GM23248 (cell line): Measurements from ENCODE around the gene NEU4.

Source experiments
- EZH2 ChIP-seq: fragments of 200-600 bp; sonication (generic); IDR thresholded peaks from 2 replicates; pipeline ENCODE4 v1.6.1; 2018; ENCODE audit warnings: antibody characterized with exemption, mild to moderate bottlenecking; ENCODE audit not compliant: insufficient read depth, poor library complexity, severe bottlenecking
- EZH2phosphoT487 ChIP-seq: fragments of 200-600 bp; sonication (generic); IDR thresholded peaks from 2 replicates; pipeline ENCODE4 v1.6.1; 2018; ENCODE audit warnings: antibody characterized with exemption, moderate library complexity, mild to moderate bottlenecking, low read depth; ENCODE audit not compliant: insufficient read depth

DNA sequence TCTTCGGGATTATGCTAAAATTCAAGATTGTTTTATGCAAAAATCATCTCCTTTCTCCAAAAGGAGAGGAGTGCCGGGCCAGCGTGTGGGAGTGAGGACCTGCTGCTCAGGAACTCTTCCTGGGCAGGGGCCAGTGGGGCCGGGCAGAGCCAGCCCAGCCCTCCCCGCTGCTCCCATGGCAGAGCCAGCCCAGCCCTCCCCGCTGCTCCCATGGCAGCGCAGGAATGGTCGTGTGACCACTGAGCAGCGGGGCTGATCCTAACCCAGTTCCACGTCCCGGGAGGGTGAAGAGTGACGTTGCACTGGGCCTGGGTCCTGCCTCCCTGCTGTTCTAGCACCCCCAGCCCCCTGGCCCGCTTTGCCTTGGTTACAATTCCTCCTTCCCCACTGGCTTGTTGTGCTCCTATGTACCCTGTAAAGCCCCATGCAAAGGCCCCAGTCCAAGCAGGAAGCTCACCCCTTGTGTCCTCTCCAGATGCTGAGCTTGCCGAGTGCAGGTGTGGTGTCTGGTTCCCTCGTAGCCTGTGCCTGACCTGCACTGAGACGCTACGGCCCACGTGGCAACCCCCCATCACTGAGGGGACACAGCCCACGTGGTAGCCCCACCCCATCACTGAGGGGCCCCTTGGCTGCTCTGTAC is 11.4 kb upstream of the NEU4 start:
- no peak for TF ChIP-seq EZH2
- no peak for TF ChIP-seq EZH2phosphoT487
